GM10847 (cell line): ENCODE measurements around the gene CCBE1.

ENCODE experiments used
- POLR2A ChIP-seq: IDR thresholded peaks from 2 replicates; pipeline ENCODE4 v1.6.1; 2011; ENCODE audit not compliant: insufficient read length; ENCODE audit errors: extremely low read depth

The CCBE1 gene

GRCh38 chr18:59696311-59697235 lies 650 bp downstream of the CCBE1 start:
- no peak for TF ChIP-seq POLR2A

GRCh38 chr18:59695551-59695950 lies 1.7 kb downstream of the CCBE1 start:
- no peak for TF ChIP-seq POLR2A

- TF ChIP-seq POLR2A, result no peak
These were observed 2.4 kb downstream of the CCBE1 start for GRCh38 chr18:59694824-59695223.

GRCh38 chr18:59691996-59692395 lies 5.2 kb downstream of the CCBE1 start:
- TF ChIP-seq POLR2A, result no peak

- no peak for TF ChIP-seq POLR2A
These were observed 6.2 kb downstream of the CCBE1 start for GRCh38 chr18:59690996-59691395.

GRCh38 chr18:59690186-59690982 lies 6.8 kb downstream of the CCBE1 start:
- no peak for TF ChIP-seq POLR2A

- TF ChIP-seq POLR2A, result no peak
These were observed 7.5 kb downstream of the CCBE1 start for GRCh38 chr18:59689756-59690155.

GRCh38 chr18:59686260-59686659 lies 11.0 kb downstream of the CCBE1 start:
- no peak for TF ChIP-seq POLR2A

GRCh38 chr18:59685501-59685900 lies 11.7 kb downstream of the CCBE1 start:
- TF ChIP-seq POLR2A, result no peak

- no peak for TF ChIP-seq POLR2A
These were observed 12.4 kb downstream of the CCBE1 start for GRCh38 chr18:59684777-59685176.

- TF ChIP-seq POLR2A, result no peak
These were observed 15.7 kb downstream of the CCBE1 start for GRCh38 chr18:59681521-59682004.

- TF ChIP-seq POLR2A, result no peak
These were observed 16.2 kb downstream of the CCBE1 start for GRCh38 chr18:59681051-59681450.

GRCh38 chr18:59675346-59675745 lies 21.9 kb downstream of the CCBE1 start:
- TF ChIP-seq POLR2A, result no peak

GRCh38 chr18:59674903-59675270 lies 22.3 kb downstream of the CCBE1 start:
- no peak for TF ChIP-seq POLR2A

- no peak for TF ChIP-seq POLR2A
These were observed 22.9 kb downstream of the CCBE1 start for GRCh38 chr18:59674186-59674902.
